NCI-H128 (cell line): ENCODE data around the gene NOP16.

Source experiments
- DNase-seq: peaks from one replicate; lab custom pipeline; 2025; ENCODE audit not compliant: unreplicated experiment; lab: John Stamatoyannopoulos, UW

The NOP16 gene

GRCh38 chr5:176388003-176388443, 375 bp downstream of the NOP16 start:
- DNase-seq: no peak

GRCh38 chr5:176387384-176387925, 943 bp downstream of the NOP16 start:
- no peak for DNase-seq

- DNase-seq: no peak
Observed at GRCh38 chr5:176386491-176386890, 1.9 kb downstream of the NOP16 start.

- no peak for DNase-seq
Observed at GRCh38 chr5:176384991-176385390, 3.4 kb downstream of the NOP16 start.

- no peak for DNase-seq
Observed at GRCh38 chr5:176384366-176384930, 4.0 kb downstream of the NOP16 start.

- no peak for DNase-seq
Observed at GRCh38 chr5:176383961-176384360, 4.4 kb downstream of the NOP16 start.

- DNase-seq: no peak
Observed at GRCh38 chr5:176383248-176383905, 5.0 kb downstream of the NOP16 start.

GRCh38 chr5:176382721-176383120, 5.7 kb downstream of the NOP16 start:
- DNase-seq: no peak

- DNase-seq: no peak
Observed at GRCh38 chr5:176381979-176382378, 6.4 kb downstream of the NOP16 start.

GRCh38 chr5:176381423-176381822, 7.0 kb downstream of the NOP16 start:
- DNase-seq: no peak

GRCh38 chr5:176379881-176380280, 8.5 kb downstream of the NOP16 start:
- no peak for DNase-seq

GRCh38 chr5:176373100-176373818, 15.1 kb downstream of the NOP16 start:
- no peak for DNase-seq

- DNase-seq: no peak
Observed at GRCh38 chr5:176371621-176372539, 16.5 kb downstream of the NOP16 start.

- no peak for DNase-seq
Observed at GRCh38 chr5:176369934-176370711, 18.3 kb downstream of the NOP16 start.

GRCh38 chr5:176368726-176369125, 19.7 kb downstream of the NOP16 start:
- no peak for DNase-seq

GRCh38 chr5:176366232-176366894, 22.0 kb downstream of the NOP16 start:
- no peak for DNase-seq

- no peak for DNase-seq
Observed at GRCh38 chr5:176365351-176366231, 22.8 kb downstream of the NOP16 start, which contains the start of gene ARL10. Gene ARL10 (plus strand): TSS chr5:176365487. CDS start chr5:176365564, 77 bp downstream.

GRCh38 chr5:176364765-176365350, 23.5 kb downstream of the NOP16 start:
- no peak for DNase-seq
